Breast epithelium (tissue), 4 donors: ENCODE results near the gene PTPRM. TPM values are rescaled to one million over a fixed set of nuclear protein-coding genes. Genes with fewer than 3 reads are reported as not detected.
A peak's percentile ranks its signal among the peaks of the same experiment; 100 is the strongest.

Source experiments
- DNase-seq, 2 donors: peaks; one replicate each; pipeline ENCODE4 v3.0.0-alpha.2; 2019; ENCODE audit warnings: low spot score in 2 of 2
- H3K27ac ChIP-seq, 2 donors: fragments of 200-600 bp; sonication (generic) in 1 of 2; one replicate each; pipeline ENCODE4 v1.5.1; 2016 to 2019; ENCODE audit warnings: mild to moderate bottlenecking in 1 of 2
- H3K27me3 ChIP-seq, 2 donors: fragments of 200-600 bp; sonication (generic) in 1 of 2; one replicate each; pipeline versions ENCODE4 v1.5.1 to v1.6.0; 2017 to 2019; ENCODE audit warnings: control low read depth in 1 of 2, mild to moderate bottlenecking in 1 of 2
- H3K36me3 ChIP-seq: fragments of 200-600 bp; one replicate; pipeline ENCODE4 v1.5.1; 2019
- H3K4me1 ChIP-seq, 2 donors: fragments of 200-600 bp; sonication (generic); one replicate each; pipeline ENCODE4 v1.5.1; 2016 to 2019; ENCODE audit warnings: control low read depth in 1 of 2
- H3K4me3 ChIP-seq, 3 donors: fragments of 200-600 bp; sonication (generic); 1 replicate in 2 of 3; 2 replicates in 1 of 3; pipeline ENCODE4 v1.5.1; 2016 to 2019; ENCODE audit warnings: mild to moderate bottlenecking in 3 of 3, moderate library complexity in 2 of 3
- H3K9me3 ChIP-seq, 2 donors: fragments of 200-600 bp; sonication (generic) in 1 of 2; one replicate each; pipeline ENCODE4 v1.5.1; 2016 to 2019; ENCODE audit warnings: control low read depth in 1 of 2
- CTCF ChIP-seq, 3 donors: fragments of 450-650 bp; IDR thresholded peaks; one replicate each; pipeline ENCODE4 v1.5.1; 2016 to 2017; ENCODE audit warnings: antibody characterized with exemption in 3 of 3, mild to moderate bottlenecking in 3 of 3, moderate library complexity in 3 of 3
- POLR2A ChIP-seq: fragments of 450-650 bp; IDR thresholded peaks from one replicate; pipeline ENCODE4 v1.6.1; 2016; ENCODE audit warnings: antibody characterized with exemption, mild to moderate bottlenecking, moderate library complexity
- POLR2AphosphoS5 ChIP-seq, 3 donors: sonication (generic); formaldehyde crosslinking; IDR thresholded peaks; one replicate each; pipeline ENCODE4 v1.6.1; 2017; ENCODE audit warnings: antibody characterized with exemption in 3 of 3
- intact Hi-C: fragments of 100-400 bp; cut with DNase I; formaldehyde crosslinking; loops from one replicate; pipeline ENCODE4 v1.15.1; 2023; ENCODE audit warnings: low total_unique reads
- total RNA-seq, 3 donors: library from RNA; depleted of rRNA; stranded (reverse); fragments of >200 nt; gene quantifications; one replicate each; pipeline ENCODE4 v1.1.0, GENCODE V29; 2016

Gene PTPRM
- total RNA-seq, 3 donors from 2014 or later, result 41.7 to 181 (median 140) TPM

- no peaks in the 10 kb centered on the region for H3K4me1 ChIP-seq
- no peak overlapping the region for H3K4me3 ChIP-seq
- no peaks in the 10 kb centered on the region for H3K27me3 ChIP-seq
- H3K9me3 ChIP-seq, result no peaks in the 10 kb centered on the region
- intact Hi-C loops, result loop anchor here (5.0 kb wide), 1 partner anchor 114 kb away; no protein-coding TSS in a partner anchor
- H3K36me3 ChIP-seq, result no peaks in the 10 kb centered on the region
- peak overlapping the region; percentile 27 to 58 for H3K27ac ChIP-seq
- TF ChIP-seq CTCF (IDR thresholded peaks at IDR 0.05) (no peak), POLR2A (no peak), POLR2AphosphoS5 (IDR thresholded peaks at IDR 0.05) (no peak)
- DNase-seq, result no peak
Observed at GRCh38 chr18:7663366-7664312, 96.5 kb downstream of the PTPRM start.

GRCh38 chr18:7666195-7666776 lies 99.2 kb downstream of the PTPRM start:
- Histone ChIP-seq H3K4me3 (no peak overlapping the region), H3K27ac (no peak overlapping the region), H3K36me3 (no peaks in the 10 kb centered on the region), H3K4me1 (no peaks in the 10 kb centered on the region), H3K9me3 (no peaks in the 10 kb centered on the region), H3K27me3 (no peaks in the 10 kb centered on the region)
- intact Hi-C loops, result no loop called here
- DNase-seq, result no peak
- TF ChIP-seq CTCF (IDR thresholded peaks at IDR 0.05), result no peak
- no peak for TF ChIP-seq POLR2A
- TF ChIP-seq POLR2AphosphoS5 (IDR thresholded peaks at IDR 0.05), result no peak

- TF ChIP-seq POLR2A, result no peak
- TF ChIP-seq POLR2AphosphoS5 (IDR thresholded peaks at IDR 0.05), result no peak
- no peak for TF ChIP-seq CTCF (IDR thresholded peaks at IDR 0.05)
- intact Hi-C loops, result no loop called here
- H3K27ac ChIP-seq, result no peak overlapping the region
- H3K9me3 ChIP-seq, result no peaks in the 10 kb centered on the region
- DNase-seq, result no peak
- H3K36me3 ChIP-seq, result no peaks in the 10 kb centered on the region
- no peaks in the 10 kb centered on the region for H3K27me3 ChIP-seq
- no peaks in the 10 kb centered on the region for H3K4me1 ChIP-seq
- no peak overlapping the region for H3K4me3 ChIP-seq
Observed at GRCh38 chr18:7668392-7668791, 101.3 kb downstream of the PTPRM start.

- H3K9me3 ChIP-seq, result no peaks in the 10 kb centered on the region
- no peaks in the 10 kb centered on the region for H3K27me3 ChIP-seq
- H3K27ac ChIP-seq, result no peak overlapping the region
- no peak for DNase-seq
- no peaks in the 10 kb centered on the region for H3K4me1 ChIP-seq
- no peaks in the 10 kb centered on the region for H3K36me3 ChIP-seq
- no peak overlapping the region for H3K4me3 ChIP-seq
- intact Hi-C loops, result no loop called here
- TF ChIP-seq POLR2AphosphoS5 (IDR thresholded peaks at IDR 0.05), result no peak
- no peak for TF ChIP-seq CTCF (IDR thresholded peaks at IDR 0.05)
- no peak for TF ChIP-seq POLR2A
Observed at GRCh38 chr18:7669361-7669760, 102.2 kb downstream of the PTPRM start.

- H3K9me3 ChIP-seq, result no peaks in the 10 kb centered on the region
- TF ChIP-seq CTCF (IDR thresholded peaks at IDR 0.05) (no peak), POLR2AphosphoS5 (IDR thresholded peaks at IDR 0.05) (no peak), POLR2A (no peak)
- intact Hi-C loops, result no loop called here
- no peaks in the 10 kb centered on the region for H3K36me3 ChIP-seq
- no peak for DNase-seq
- H3K27ac ChIP-seq, result no peak overlapping the region
- H3K4me3 ChIP-seq, result no peak overlapping the region
- H3K27me3 ChIP-seq, result no peaks in the 10 kb centered on the region
- no peaks in the 10 kb centered on the region for H3K4me1 ChIP-seq
Observed at GRCh38 chr18:7671105-7671504, 104.0 kb downstream of the PTPRM start.
